Endometrium (tissue), 2 donors: ENCODE results near the gene SYCP3.
"Not testable (repeated sequence)": the region's sequence is repeated elsewhere in the genome, so short reads cannot be mapped to it uniquely, and the experiment has no call there.

Experiments used
- FAIRE-seq: peaks from 2 replicates; lab custom pipeline; 2012; peaks lifted over from hg19 to GRCh38; lab: Jason Lieb, UNC
- donor health status: control.
- donor health status: control.

Gene SYCP3

GRCh38 chr12:101759396-101760047 lies 20.3 kb upstream of the SYCP3 start:
- peak; percentile 50 for FAIRE-seq

DNA sequence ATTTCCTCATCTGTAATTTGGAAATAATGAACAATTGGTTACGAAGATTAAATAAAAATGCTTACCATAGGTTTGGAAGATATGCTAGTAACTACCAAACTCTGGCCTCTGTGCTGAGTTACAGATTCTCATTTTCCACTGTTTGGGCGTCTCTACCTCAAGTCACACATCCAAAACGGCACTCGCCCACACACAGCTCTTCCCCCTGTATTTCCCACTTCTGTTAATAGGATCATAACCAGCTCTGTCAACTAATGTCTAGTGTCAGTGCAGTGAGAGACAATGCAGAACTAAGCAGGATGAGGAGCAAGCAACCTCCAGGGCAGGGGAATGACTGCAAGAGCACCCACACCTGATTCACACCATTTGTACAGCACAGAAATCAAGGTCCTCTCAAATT lies 10.9 kb upstream of the SYCP3 start:
- no peak for FAIRE-seq

DNA sequence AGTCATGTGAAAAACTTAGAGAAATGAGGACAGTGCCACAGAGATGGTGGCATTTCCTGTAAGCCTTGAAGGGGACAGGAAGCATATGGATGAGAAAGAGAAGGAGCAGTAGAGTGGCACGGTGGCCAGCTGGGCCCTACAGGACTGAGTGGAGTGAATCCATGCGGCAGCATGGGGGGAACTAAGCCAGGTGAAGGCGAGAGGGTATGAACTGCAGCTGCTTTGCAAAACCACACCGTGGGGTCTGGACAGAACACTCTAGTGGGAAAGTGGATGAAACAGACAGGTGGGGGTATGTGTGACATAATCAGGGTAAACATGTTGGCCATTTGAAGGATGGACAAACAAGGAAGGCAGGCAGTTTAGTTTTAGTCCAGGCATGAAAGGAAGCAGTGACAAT lies 10.4 kb upstream of the SYCP3 start:
- FAIRE-seq, result no peak

DNA sequence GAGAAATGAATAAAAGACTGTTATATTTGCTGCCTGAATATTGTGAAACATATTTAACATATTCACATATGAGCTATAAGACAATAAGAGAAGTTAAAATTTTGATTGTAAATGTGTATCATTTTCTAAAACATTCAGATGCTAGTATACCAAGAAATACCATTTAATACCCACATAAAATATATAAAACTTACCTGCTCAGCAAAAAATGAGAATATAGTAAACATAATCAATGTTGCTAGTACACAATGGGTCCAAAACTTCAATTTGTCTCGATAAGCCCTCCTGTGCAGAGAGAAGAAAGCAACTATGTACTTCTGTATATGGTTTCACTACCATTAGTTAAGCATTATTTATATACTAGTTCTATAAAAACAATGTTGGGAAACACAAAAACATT lies 9.6 kb upstream of the SYCP3 start:
- FAIRE-seq, result no peak

DNA sequence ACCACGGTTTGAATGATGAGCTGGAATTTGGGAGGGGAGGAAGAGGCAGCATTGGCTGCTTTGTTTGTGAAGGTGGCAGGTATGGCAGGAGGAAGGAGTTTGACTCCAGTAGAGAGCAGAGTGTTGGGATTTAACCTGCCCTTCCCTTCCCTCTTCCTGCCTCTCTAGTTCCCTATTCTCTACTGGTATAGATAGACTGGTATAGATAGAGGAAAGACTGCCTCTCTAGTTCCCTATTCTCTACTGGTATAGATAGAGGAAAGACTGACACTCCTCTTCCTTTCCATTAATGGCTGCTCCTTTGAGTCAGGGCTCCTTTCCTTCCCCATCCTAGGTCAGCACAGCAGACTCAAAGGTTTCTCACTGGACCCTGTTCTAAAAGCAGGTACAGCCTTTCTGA lies 8.4 kb upstream of the SYCP3 start:
- FAIRE-seq, result no peak

DNA sequence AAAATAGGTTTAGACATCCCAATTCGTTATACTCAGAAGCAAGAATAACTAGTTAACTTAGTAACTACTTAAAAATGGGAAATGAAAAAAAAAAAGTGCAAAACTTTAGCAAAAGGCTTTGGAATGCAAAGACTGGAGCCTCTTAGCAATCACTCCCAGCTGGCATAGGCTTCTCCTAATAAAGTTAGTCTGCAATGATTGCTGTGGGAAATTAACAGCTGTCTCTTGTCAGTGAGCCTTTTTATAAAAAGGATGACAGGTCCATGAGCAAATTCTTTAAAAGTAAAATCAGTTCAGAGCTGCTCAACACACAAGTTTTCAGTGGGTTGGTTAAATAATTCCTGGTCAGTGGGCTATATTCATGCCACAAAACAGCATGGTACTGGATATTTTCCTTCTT lies 7.4 kb upstream of the SYCP3 start:
- FAIRE-seq, result no peak

- no peak for FAIRE-seq
Measured at GRCh38 chr12:101746196-101746595, 6.9 kb upstream of the SYCP3 start.

DNA sequence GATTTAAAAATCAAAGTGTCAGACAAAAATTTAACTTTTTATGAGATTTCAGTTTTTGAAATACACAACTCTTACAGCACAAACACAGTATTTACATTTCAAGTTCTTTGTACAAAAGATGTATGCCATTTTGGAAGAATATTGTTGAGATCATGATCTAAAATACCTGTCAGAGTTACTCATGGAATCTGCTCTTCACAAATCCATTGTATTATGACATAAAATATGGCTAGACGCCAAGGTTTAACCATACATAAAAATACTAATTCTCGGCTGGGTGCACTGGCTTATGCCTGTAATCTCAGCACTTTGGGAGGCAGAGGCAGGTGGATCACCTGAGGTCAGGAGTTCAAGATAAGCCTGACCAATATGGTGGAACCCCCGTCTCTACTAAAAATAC lies 6.2 kb upstream of the SYCP3 start:
- FAIRE-seq, result no peak

GRCh38 chr12:101743724-101744472 lies 4.6 kb upstream of the SYCP3 start:
- FAIRE-seq, result no peak

GRCh38 chr12:101743242-101743641 lies 4.0 kb upstream of the SYCP3 start:
- FAIRE-seq, result peak; percentile 59

- no peak for FAIRE-seq
Measured at GRCh38 chr12:101740980-101741379, 1.7 kb upstream of the SYCP3 start.

DNA sequence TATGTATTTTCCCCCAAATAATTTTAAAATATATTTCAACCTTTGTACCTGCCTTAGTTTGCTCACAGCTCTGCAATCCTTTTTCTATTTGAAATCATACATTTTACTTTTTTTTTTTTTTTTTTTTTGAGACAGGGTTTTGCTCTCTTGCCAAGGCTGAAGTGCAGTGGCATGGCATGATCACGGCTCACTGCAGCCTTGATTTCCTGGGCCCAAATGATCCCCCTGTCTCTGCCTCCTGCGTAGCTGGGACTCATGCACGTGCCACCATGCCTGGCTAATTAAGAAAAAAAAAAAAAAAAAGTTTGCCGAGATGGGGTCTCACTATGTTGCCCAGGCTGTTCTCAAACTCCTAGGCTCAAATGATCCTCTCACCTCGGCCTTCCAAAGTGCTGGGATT lies 1.3 kb upstream of the SYCP3 start:
- no peak for FAIRE-seq

- FAIRE-seq, result no peak
Measured at GRCh38 chr12:101737476-101737875, 1.8 kb downstream of the SYCP3 start.

- FAIRE-seq, result not testable (repeated sequence)
Measured at GRCh38 chr12:101734482-101734881, 4.8 kb downstream of the SYCP3 start.

DNA sequence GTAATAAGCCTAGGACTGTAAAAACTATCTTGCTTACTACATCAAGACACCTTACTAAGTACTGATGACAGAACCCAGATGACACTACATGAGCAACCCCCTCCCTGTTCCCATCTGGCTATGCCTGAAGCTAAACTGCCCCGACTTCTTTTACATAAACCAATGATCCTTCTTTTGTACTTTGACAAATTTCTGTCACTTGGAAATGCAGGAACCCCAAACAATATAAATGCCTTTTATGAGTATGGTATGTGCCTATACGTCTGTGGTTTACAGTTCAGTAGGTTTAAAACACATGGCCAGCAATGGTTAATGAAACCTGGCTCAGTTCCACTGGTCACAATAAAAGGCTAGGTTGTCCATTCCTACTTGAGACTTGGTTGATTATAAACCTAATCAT lies 6.1 kb downstream of the SYCP3 start:
- no peak for FAIRE-seq

DNA sequence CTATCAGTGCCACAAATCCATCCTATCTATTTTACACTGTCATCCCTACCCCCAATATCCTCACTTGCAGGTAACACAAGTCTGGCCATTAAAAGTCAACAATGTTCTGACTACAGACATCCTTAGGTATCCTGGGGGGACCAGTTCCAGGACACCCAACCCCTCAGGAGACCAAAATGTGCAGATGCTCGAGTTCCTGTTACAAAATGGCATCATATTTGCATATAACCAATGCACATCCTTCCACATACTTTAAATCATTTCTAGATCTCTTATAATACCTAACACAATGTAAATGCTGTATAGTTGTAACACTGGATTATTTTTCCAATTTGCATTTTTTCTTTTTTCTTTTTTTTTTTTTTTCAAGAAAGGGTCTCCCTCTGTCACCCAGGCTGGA lies 6.9 kb downstream of the SYCP3 start:
- FAIRE-seq, result no peak

- FAIRE-seq, result no peak
Measured at GRCh38 chr12:101729842-101730241, 9.4 kb downstream of the SYCP3 start.

- FAIRE-seq, result no peak
Measured at GRCh38 chr12:101727098-101727497, 12.2 kb downstream of the SYCP3 start.

DNA sequence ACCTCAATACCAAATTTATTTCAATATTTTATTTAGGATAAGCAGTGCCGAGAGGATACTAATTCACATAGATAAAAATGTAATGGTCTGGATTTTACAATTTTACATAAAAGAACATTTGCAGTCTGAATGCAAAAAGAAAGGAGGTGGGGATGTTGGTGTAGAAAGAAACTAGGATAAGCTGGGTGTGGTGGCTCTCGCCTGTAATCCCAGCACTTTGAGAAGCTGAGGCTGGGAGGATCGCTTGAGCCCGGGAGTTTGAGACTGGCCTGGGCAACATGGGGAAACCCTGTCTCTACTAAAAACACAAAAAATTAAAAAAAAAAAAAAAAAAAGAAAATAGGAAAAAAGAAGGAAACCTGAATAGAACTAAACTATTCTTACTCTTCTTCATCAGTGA lies 16.9 kb downstream of the SYCP3 start:
- FAIRE-seq, result no peak

- no peak for FAIRE-seq
Measured at GRCh38 chr12:101720118-101720517, 19.1 kb downstream of the SYCP3 start.

DNA sequence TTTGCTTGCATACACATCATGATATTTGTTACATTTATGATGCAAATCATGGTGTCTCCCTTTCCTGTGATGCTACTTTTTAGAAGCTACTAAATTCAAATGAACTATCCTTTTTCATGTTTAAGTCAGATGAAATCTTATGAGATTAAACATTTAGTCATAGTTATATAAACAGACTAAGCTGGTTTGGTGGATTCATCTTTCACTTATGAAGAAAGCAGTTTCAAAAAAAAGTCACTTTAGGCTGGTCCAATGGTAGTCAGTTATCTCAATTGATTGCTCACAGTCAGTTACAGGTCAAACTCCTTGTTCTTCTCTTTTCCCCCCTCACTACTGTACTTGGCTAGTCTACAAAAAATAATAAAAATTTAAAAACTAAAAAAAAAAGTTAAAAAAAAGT lies 19.7 kb downstream of the SYCP3 start:
- no peak for FAIRE-seq

DNA sequence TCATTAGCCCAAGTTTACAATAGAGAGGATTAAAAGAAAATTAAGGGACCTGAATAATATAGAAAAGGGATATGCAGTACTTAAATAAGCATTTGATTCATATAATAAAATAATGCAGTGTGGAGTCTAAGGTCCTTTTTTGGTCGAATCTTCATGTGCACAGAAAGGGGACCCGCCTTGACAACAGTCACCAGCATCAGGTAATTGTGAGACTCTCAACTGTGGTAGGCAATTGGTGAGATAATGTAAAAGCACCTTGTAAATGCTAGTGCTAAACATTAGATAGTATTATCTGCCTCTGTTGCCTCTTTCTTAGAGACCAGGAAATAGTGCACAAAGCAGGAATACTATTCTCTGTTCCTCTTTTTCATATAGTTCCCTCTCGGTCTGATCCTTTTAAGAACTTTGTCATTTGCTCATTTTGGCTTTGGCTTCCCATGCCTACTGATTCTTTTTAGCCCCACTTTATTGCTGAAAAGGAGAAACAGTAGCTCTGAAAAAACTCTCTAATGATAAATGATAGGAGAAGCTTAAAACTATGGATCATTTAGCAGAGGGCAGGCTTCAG lies 24.3 kb downstream of the SYCP3 start:
- no peak for FAIRE-seq

GRCh38 chr12:101713930-101714329 lies 25.3 kb downstream of the SYCP3 start:
- FAIRE-seq, result no peak
